Medulla oblongata (tissue), 1 donor: Measurements from ENCODE around the gene TRIAP1.
A peak's percentile ranks its signal among the peaks of the same experiment; 100 is the strongest.

ENCODE experiments used
- DNase-seq: peaks from one replicate; pipeline ENCODE4 v3.0.0-alpha.2; 2015; ENCODE audit errors: extremely low spot score

TRIAP1 gene

GRCh38 chr12:120429368-120429767, 16.8 kb downstream of the TRIAP1 start:
- no peak for DNase-seq

GRCh38 chr12:120428597-120429229, 17.5 kb downstream of the TRIAP1 start:
- DNase-seq, result no peak

- DNase-seq, result no peak
These were observed 20.4 kb downstream of the TRIAP1 start for GRCh38 chr12:120425797-120426196.

- DNase-seq, result no peak
These were observed 23.2 kb downstream of the TRIAP1 start for GRCh38 chr12:120422892-120423456.

GRCh38 chr12:120421701-120422100, 24.5 kb downstream of the TRIAP1 start:
- no peak for DNase-seq

GRCh38 chr12:120417917-120418580, 28.1 kb downstream of the TRIAP1 start:
- DNase-seq, result no peak

GRCh38 chr12:120416490-120417216, 29.5 kb downstream of the TRIAP1 start:
- no peak for DNase-seq

GRCh38 chr12:120413901-120414695, 32.1 kb downstream of the TRIAP1 start:
- DNase-seq, result peak; percentile 69

- DNase-seq, result no peak
These were observed 33.8 kb downstream of the TRIAP1 start for GRCh38 chr12:120412421-120412820.

- DNase-seq, result no peak
These were observed 37.4 kb downstream of the TRIAP1 start for GRCh38 chr12:120408771-120409170.

- no peak for DNase-seq
These were observed 39.6 kb downstream of the TRIAP1 start for GRCh38 chr12:120406553-120406952.

GRCh38 chr12:120406069-120406468, 40.1 kb downstream of the TRIAP1 start:
- DNase-seq, result no peak

GRCh38 chr12:120404271-120404670, 41.9 kb downstream of the TRIAP1 start:
- no peak for DNase-seq

- no peak for DNase-seq
These were observed 42.3 kb downstream of the TRIAP1 start for GRCh38 chr12:120403869-120404268.

- DNase-seq, result peak; percentile 17
These were observed 44.0 kb downstream of the TRIAP1 start for GRCh38 chr12:120402217-120402616.

- DNase-seq, result no peak
These were observed 46.7 kb downstream of the TRIAP1 start for GRCh38 chr12:120399531-120399930.

- peak; percentile 33 for DNase-seq
These were observed 48.2 kb downstream of the TRIAP1 start for GRCh38 chr12:120397824-120398540.

GRCh38 chr12:120394483-120395367, 51.5 kb downstream of the TRIAP1 start:
- DNase-seq, result no peak
